Measurements from ENCODE around the gene PTH2. TPM values are rescaled to one million over a fixed set of nuclear protein-coding genes. Genes with fewer than 3 reads are reported as not detected.

PTH2 gene
- total RNA-seq, 2 donors from 2014 or later = not detected

GRCh38 chr19:49468746-49469447 is 45.7 kb upstream of the PTH2 start:
- Histone ChIP-seq H3K27me3 (replicated peaks; ENCODE audit: insufficient read depth) (no peaks in the 10 kb centered on the region), H3K27ac (peak overlapping the region in 1 of 2 donors; percentile 11), H3K36me3 (no peaks in the 10 kb centered on the region), H3K4me3 (no peak overlapping the region), H3K4me1 (ENCODE audit: control insufficient read depth in 1 of 2, low read depth in 2 of 2) (peaks cover 4 to 7% of the 10 kb centered on the region in 2 donors), H3K9me3 (no peaks in the 10 kb centered on the region)
- peak; percentile 24 for ATAC-seq (ENCODE audit: insufficient number of reproducible peaks, low FRiP score, low read depth)
- TF ChIP-seq CTCF (IDR thresholded peaks at IDR 0.05) = no peak
- DNase-seq (ENCODE audit: low spot score) = peak; percentile 31

GRCh38 chr19:49468199-49468598 is 45.0 kb upstream of the PTH2 start:
- Histone ChIP-seq H3K27me3 (replicated peaks; ENCODE audit: insufficient read depth) (no peaks in the 10 kb centered on the region), H3K4me1 (ENCODE audit: control insufficient read depth in 1 of 2, low read depth in 2 of 2) (no peaks in the 10 kb centered on the region), H3K9me3 (no peaks in the 10 kb centered on the region), H3K36me3 (no peaks in the 10 kb centered on the region), H3K4me3 (no peak overlapping the region), H3K27ac (peak overlapping the region in 1 of 2 donors; percentile 11)
- TF ChIP-seq CTCF (IDR thresholded peaks at IDR 0.05) = no peak
- no peak for DNase-seq (ENCODE audit: low spot score)
- no peak for ATAC-seq (ENCODE audit: insufficient number of reproducible peaks, low FRiP score, low read depth)

GRCh38 chr19:49465371-49465770 is 42.1 kb upstream of the PTH2 start:
- peaks cover 4% of the 10 kb centered on the region for H3K36me3 ChIP-seq
- H3K9me3 ChIP-seq = no peaks in the 10 kb centered on the region
- no peak for TF ChIP-seq CTCF (IDR thresholded peaks at IDR 0.05)
- H3K4me1 ChIP-seq (ENCODE audit: control insufficient read depth in 1 of 2, low read depth in 2 of 2) = no peaks in the 10 kb centered on the region
- H3K27ac ChIP-seq = no peak overlapping the region
- no peak overlapping the region for H3K4me3 ChIP-seq
- DNase-seq (ENCODE audit: low spot score) = no peak
- H3K27me3 ChIP-seq (replicated peaks; ENCODE audit: insufficient read depth) = no peaks in the 10 kb centered on the region
- ATAC-seq (ENCODE audit: insufficient number of reproducible peaks, low FRiP score, low read depth) = no peak

GRCh38 chr19:49463960-49464740 is 40.9 kb upstream of the PTH2 start:
- H3K27ac ChIP-seq = no peak overlapping the region
- H3K27me3 ChIP-seq (replicated peaks; ENCODE audit: insufficient read depth) = no peaks in the 10 kb centered on the region
- H3K9me3 ChIP-seq = no peaks in the 10 kb centered on the region
- H3K4me3 ChIP-seq = no peak overlapping the region
- ATAC-seq (ENCODE audit: insufficient number of reproducible peaks, low FRiP score, low read depth) (no peak), DNase-seq (ENCODE audit: low spot score) (no peak)
- H3K4me1 ChIP-seq (ENCODE audit: control insufficient read depth in 1 of 2, low read depth in 2 of 2) = no peaks in the 10 kb centered on the region
- H3K36me3 ChIP-seq = peaks cover 11% of the 10 kb centered on the region
- no peak for TF ChIP-seq CTCF (IDR thresholded peaks at IDR 0.05)

GRCh38 chr19:49462492-49462891 is 39.3 kb upstream of the PTH2 start:
- DNase-seq (ENCODE audit: low spot score) (no peak), ATAC-seq (ENCODE audit: insufficient number of reproducible peaks, low FRiP score, low read depth) (no peak)
- Histone ChIP-seq H3K9me3 (no peaks in the 10 kb centered on the region), H3K27me3 (replicated peaks; ENCODE audit: insufficient read depth) (no peaks in the 10 kb centered on the region), H3K27ac (no peak overlapping the region), H3K36me3 (peaks cover 11% of the 10 kb centered on the region), H3K4me3 (no peak overlapping the region), H3K4me1 (ENCODE audit: control insufficient read depth in 1 of 2, low read depth in 2 of 2) (no peaks in the 10 kb centered on the region)
- TF ChIP-seq CTCF (IDR thresholded peaks at IDR 0.05) = no peak

All from thoracic aorta (tissue), 2 donors.